AG04449 (cell line): Measurements from ENCODE around the gene H3-3A.

Experiments
- CTCF ChIA-PET: fragments of 350-600 bp; formaldehyde crosslinking; extraction: SDS; loops from one replicate; lab custom pipeline; 2021; ENCODE audit warnings: antibody characterized with exemption; lab: Yijun Ruan, JAX
- POLR2A ChIA-PET: fragments of 400-600, 350-600 bp; formaldehyde crosslinking; extraction: SDS; loops from one replicate; lab custom pipeline; 2020; ENCODE audit warnings: antibody characterized with exemption, inconsistent platforms; lab: Yijun Ruan, JAX
- DNase-seq: peaks from one replicate; pipeline ENCODE4 v3.0.0-alpha.2; 2010; ENCODE audit warnings: low read depth, low spot score
- H3K4me3 ChIP-seq: 2 replicates; pipeline ENCODE4 v1.5.1; 2011; ENCODE audit warnings: low read depth, mild to moderate bottlenecking, control low read depth, low read length
- CTCF ChIP-seq: IDR thresholded peaks from one replicate; pipeline ENCODE4 v1.5.1; 2011; ENCODE audit warnings: mild to moderate bottlenecking, moderate library complexity, low read length, control low read depth, inconsistent platforms; ENCODE audit not compliant: insufficient read depth; ENCODE audit errors: missing control alignments

The H3-3A gene

GRCh38 chr1:226100436-226101391 is 38.2 kb downstream of the H3-3A start:
- no peak for DNase-seq

GRCh38 chr1:226104671-226105121 is 42.2 kb downstream of the H3-3A start:
- H3K4me3 ChIP-seq, result no peak overlapping the region
- POLR2A ChIA-PET, result no interaction called here
- TF ChIP-seq CTCF, result no peak
- DNase-seq, result no peak
- CTCF ChIA-PET, result interaction anchor here (0.6 to 5.4 kb wide), 5 partner anchors 16 to 758 kb away, joined by 3 to 27 read pairs (median 5); no protein-coding TSS in a partner anchor

More at GRCh38 chr1:226100436-226101391, 38.2 kb downstream of the H3-3A start:
- H3K4me3 ChIP-seq, result peak overlapping the region; percentile 38
- no peak for TF ChIP-seq CTCF
- ChIA-PET POLR2A (no interaction called here), CTCF (interaction anchor here (0.8 to 5.4 kb wide), 4 partner anchors 11 to 35 kb away, joined by 3 to 27 read pairs (median 7); no protein-coding TSS in a partner anchor)

- ChIA-PET POLR2A (interaction anchor here (1.3 kb wide), 1 partner anchor 15 kb away, joined by 4 read pairs; no protein-coding TSS in a partner anchor), CTCF (interaction anchor here (2.9 to 6.9 kb wide), 3 partner anchors 17 to 89 kb away, joined by 8 to 85 read pairs (median 27); no protein-coding TSS in a partner anchor)
- no peak for DNase-seq
- no peak overlapping the region for H3K4me3 ChIP-seq
- TF ChIP-seq CTCF, result no peak
Measured at GRCh38 chr1:226107471-226108460, 45.2 kb downstream of the H3-3A start.

- POLR2A ChIA-PET, result no interaction called here
- CTCF ChIA-PET, result interaction anchor here (0.9 to 6.9 kb wide), 6 partner anchors 11 to 237 kb away, joined by 3 to 85 read pairs (median 18); no protein-coding TSS in a partner anchor
Measured at GRCh38 chr1:226108935-226109828, 46.7 kb downstream of the H3-3A start.

More at GRCh38 chr1:226108935-226109828, 46.7 kb downstream of the H3-3A start:
- no peak for DNase-seq
- no peak for TF ChIP-seq CTCF
- H3K4me3 ChIP-seq, result peak overlapping the region; percentile 56
